ENCODE results near the gene ERCC5.

DNA sequence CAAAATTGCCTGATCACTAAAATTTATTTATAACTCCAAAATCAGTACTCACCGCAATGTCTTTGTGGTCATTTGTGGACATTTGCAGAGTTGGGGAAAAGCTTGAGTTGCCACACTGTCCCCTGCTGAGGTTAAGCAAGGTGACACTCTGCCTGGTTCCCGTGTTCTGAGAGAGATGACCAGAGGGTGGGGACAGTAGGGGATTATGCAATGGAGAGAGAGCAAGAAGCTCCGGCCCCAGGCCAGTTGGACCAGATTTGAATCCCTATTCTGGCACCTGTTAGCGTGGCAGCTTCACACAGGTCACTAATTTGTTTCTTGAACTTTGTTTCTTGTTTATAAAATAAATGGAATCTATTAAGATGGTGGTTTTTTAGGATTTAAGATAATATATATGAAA lies 17.8 kb downstream of the ERCC5 start:
- peak; percentile 39 to 43 for TF ChIP-seq RAD21 (IDR thresholded peaks at IDR 0.05)
- TF ChIP-seq, protein P1, sequence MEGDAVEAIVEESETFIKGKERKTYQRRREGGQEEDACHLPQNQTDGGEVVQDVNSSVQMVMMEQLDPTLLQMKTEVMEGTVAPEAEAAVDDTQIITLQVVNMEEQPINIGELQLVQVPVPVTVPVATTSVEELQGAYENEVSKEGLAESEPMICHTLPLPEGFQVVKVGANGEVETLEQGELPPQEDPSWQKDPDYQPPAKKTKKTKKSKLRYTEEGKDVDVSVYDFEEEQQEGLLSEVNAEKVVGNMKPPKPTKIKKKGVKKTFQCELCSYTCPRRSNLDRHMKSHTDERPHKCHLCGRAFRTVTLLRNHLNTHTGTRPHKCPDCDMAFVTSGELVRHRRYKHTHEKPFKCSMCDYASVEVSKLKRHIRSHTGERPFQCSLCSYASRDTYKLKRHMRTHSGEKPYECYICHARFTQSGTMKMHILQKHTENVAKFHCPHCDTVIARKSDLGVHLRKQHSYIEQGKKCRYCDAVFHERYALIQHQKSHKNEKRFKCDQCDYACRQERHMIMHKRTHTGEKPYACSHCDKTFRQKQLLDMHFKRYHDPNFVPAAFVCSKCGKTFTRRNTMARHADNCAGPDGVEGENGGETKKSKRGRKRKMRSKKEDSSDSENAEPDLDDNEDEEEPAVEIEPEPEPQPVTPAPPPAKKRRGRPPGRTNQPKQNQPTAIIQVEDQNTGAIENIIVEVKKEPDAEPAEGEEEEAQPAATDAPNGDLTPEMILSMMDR (IDR thresholded peaks at IDR 0.05; ENCODE audit: low read depth, low read length, missing input control), result no peak
- TF ChIP-seq EGR1 (IDR thresholded peaks at IDR 0.05; ENCODE audit: low read depth in 2 of 2), result peak in 1 of 2 donors; percentile 45
- TF ChIP-seq SP1 (IDR thresholded peaks at IDR 0.05), result peak; percentile 89
- no peak for TF ChIP-seq TAF1 (conservative IDR thresholded peaks at IDR 0.05)
- peak; percentile 98 for TF ChIP-seq RXRA (IDR thresholded peaks at IDR 0.05)
- peak; percentile 48 for TF ChIP-seq MAX (IDR thresholded peaks at IDR 0.05)
